Esophagus squamous epithelium (tissue), 4 donors: Measurements from ENCODE around the gene DOK6.

Experiments used
- CTCF ChIP-seq, 6 experiments: fragments of 450-650 bp in 4 of 6; fragments of 200-600 bp in 2 of 6; sonication (generic) in 2 of 6; IDR thresholded peaks; one replicate each; pipeline ENCODE4 v1.5.1; 2016 to 2019; ENCODE audit warnings: antibody characterized with exemption in 6 of 6, mild to moderate bottlenecking in 4 of 6, moderate library complexity in 4 of 6
- POLR2A ChIP-seq, 4 donors: fragments of 450-650 bp; IDR thresholded peaks; one replicate each; pipeline ENCODE4 v1.6.1; 2017; ENCODE audit warnings: antibody characterized with exemption in 4 of 4, mild to moderate bottlenecking in 4 of 4, moderate library complexity in 3 of 4

DNA sequence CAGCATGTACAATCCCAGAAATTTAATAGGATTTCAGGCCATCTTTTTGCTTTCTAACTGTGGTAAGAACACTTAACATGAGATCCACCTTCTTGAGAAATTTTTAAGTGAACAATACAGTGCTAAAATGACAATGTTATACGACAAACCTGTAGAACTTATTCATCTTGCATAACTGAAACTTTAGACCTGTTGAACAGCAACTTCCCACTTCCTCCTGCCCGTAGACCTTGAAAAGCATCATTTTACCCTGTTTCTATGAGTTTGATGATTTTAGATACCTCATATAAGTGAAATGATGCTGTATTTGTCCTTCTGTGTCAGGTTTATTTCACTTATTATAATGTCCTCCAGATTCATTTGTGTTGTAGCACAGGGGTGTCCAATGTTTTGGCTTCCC is 418.8 kb downstream of the DOK6 start:
- no peak for TF ChIP-seq CTCF (IDR thresholded peaks at IDR 0.05)
- TF ChIP-seq POLR2A (IDR thresholded peaks at IDR 0.05), result no peak
